Measurements from ENCODE around the gene HNRNPD. TPM values are rescaled to one million over a fixed set of nuclear protein-coding genes. Genes with fewer than 3 reads are reported as not detected.

Gene HNRNPD
- total and polyA plus RNA-seq, 5 donors from 2014 or later, result 193 to 270 (median 209) TPM

- Histone ChIP-seq H3K36me3 (ENCODE audit: control insufficient read depth, insufficient read depth, low read length) (peaks cover 30% of the 10 kb centered on the region), H3K27me3 (ENCODE audit: control insufficient read depth, insufficient read depth, low read length) (no peaks in the 10 kb centered on the region), H3K4me3 (ENCODE audit: low read depth, low read length) (peak overlapping the region; percentile 45), H3K27ac (ENCODE audit: insufficient read depth, low read length, poor library complexity, severe bottlenecking) (peak overlapping the region; percentile 49), H3K4me1 (ENCODE audit: control insufficient read depth, insufficient read depth, low read length, poor library complexity, severe bottlenecking) (peaks cover 88% of the 10 kb centered on the region), H3K9me3 (ENCODE audit: control insufficient read depth in 2 of 2, low read length in 2 of 2) (no peaks in the 10 kb centered on the region)
- ATAC-seq (ENCODE audit: low read depth in 2 of 2) (peak; percentile 50 to 53), DNase-seq (peak in 2 of 3 donors; percentile 32 to 50)
- Mint-ChIP-seq H3K27ac (peak overlapping the region in 2 of 3 donors; percentile 18 to 34), H3K4me3 (peak overlapping the region; percentile 23 to 78 (median 50)), H3K27me3 (no peaks in the 10 kb centered on the region), H3K9me3 (no peaks in the 10 kb centered on the region), H3K36me3 (peaks cover 44% of the 10 kb centered on the region), H3K4me1 (peaks cover 65 to 93% (median 75%) of the 10 kb centered on the region in 4 donors)
Measured at GRCh38 chr4:82360298-82361177, 13.3 kb downstream of the HNRNPD start.

GRCh38 chr4:82358847-82359246, 14.9 kb downstream of the HNRNPD start:
- Histone ChIP-seq H3K27ac (ENCODE audit: insufficient read depth, low read length, poor library complexity, severe bottlenecking) (peak overlapping the region; percentile 49), H3K4me1 (ENCODE audit: control insufficient read depth, insufficient read depth, low read length, poor library complexity, severe bottlenecking) (peaks cover 76% of the 10 kb centered on the region), H3K36me3 (ENCODE audit: control insufficient read depth, insufficient read depth, low read length) (peaks cover 47% of the 10 kb centered on the region), H3K27me3 (ENCODE audit: control insufficient read depth, insufficient read depth, low read length) (no peaks in the 10 kb centered on the region), H3K9me3 (ENCODE audit: control insufficient read depth in 2 of 2, low read length in 2 of 2) (no peaks in the 10 kb centered on the region), H3K4me3 (ENCODE audit: low read depth, low read length) (peak overlapping the region; percentile 45)
- ATAC-seq (ENCODE audit: low read depth in 2 of 2), result no peak
- Mint-ChIP-seq H3K36me3 (peaks cover 43% of the 10 kb centered on the region), H3K4me1 (peaks cover 59 to 88% (median 70%) of the 10 kb centered on the region in 4 donors), H3K4me3 (peak overlapping the region in 1 of 4 donors; percentile 15), H3K9me3 (no peaks in the 10 kb centered on the region), H3K27me3 (no peaks in the 10 kb centered on the region), H3K27ac (no peak overlapping the region)
- no peak for DNase-seq

- ATAC-seq (ENCODE audit: low read depth in 2 of 2), result no peak
- peaks cover 50 to 88% (median 71%) of the 10 kb centered on the region in 4 donors for H3K4me1 Mint-ChIP-seq
- peak overlapping the region; percentile 70 to 78 (median 76) for H3K27ac Mint-ChIP-seq
- Histone ChIP-seq H3K27me3 (ENCODE audit: control insufficient read depth, insufficient read depth, low read length) (no peaks in the 10 kb centered on the region), H3K4me3 (ENCODE audit: low read depth, low read length) (peak overlapping the region; percentile 23), H3K36me3 (ENCODE audit: control insufficient read depth, insufficient read depth, low read length) (peaks cover 59% of the 10 kb centered on the region), H3K9me3 (ENCODE audit: control insufficient read depth in 2 of 2, low read length in 2 of 2) (no peaks in the 10 kb centered on the region), H3K27ac (ENCODE audit: insufficient read depth, low read length, poor library complexity, severe bottlenecking) (peak overlapping the region; percentile 49), H3K4me1 (ENCODE audit: control insufficient read depth, insufficient read depth, low read length, poor library complexity, severe bottlenecking) (peaks cover 65% of the 10 kb centered on the region)
- H3K9me3 Mint-ChIP-seq, result no peaks in the 10 kb centered on the region
- H3K27me3 Mint-ChIP-seq, result no peaks in the 10 kb centered on the region
- peak in 1 of 3 donors; percentile 22 for DNase-seq
- peaks cover 41% of the 10 kb centered on the region for H3K36me3 Mint-ChIP-seq
- peak overlapping the region; percentile 12 to 48 (median 28) for H3K4me3 Mint-ChIP-seq
Measured at GRCh38 chr4:82357640-82358039, 16.2 kb downstream of the HNRNPD start.

- no peak overlapping the region for H3K4me3 ChIP-seq (ENCODE audit: low read depth, low read length)
- no peak overlapping the region for H3K4me3 Mint-ChIP-seq
- no peaks in the 10 kb centered on the region for H3K9me3 ChIP-seq (ENCODE audit: control insufficient read depth in 2 of 2, low read length in 2 of 2)
- DNase-seq, result no peak
- H3K27me3 ChIP-seq (ENCODE audit: control insufficient read depth, insufficient read depth, low read length), result no peaks in the 10 kb centered on the region
- H3K36me3 ChIP-seq (ENCODE audit: control insufficient read depth, insufficient read depth, low read length), result peaks cover 81% of the 10 kb centered on the region
- H3K27ac ChIP-seq (ENCODE audit: insufficient read depth, low read length, poor library complexity, severe bottlenecking), result peak overlapping the region; percentile 19
- H3K27ac Mint-ChIP-seq, result peak overlapping the region in 1 of 3 donors; percentile 38
- peaks cover 39% of the 10 kb centered on the region for H3K4me1 ChIP-seq (ENCODE audit: control insufficient read depth, insufficient read depth, low read length, poor library complexity, severe bottlenecking)
- H3K9me3 Mint-ChIP-seq, result no peaks in the 10 kb centered on the region
- no peaks in the 10 kb centered on the region for H3K27me3 Mint-ChIP-seq
- H3K4me1 Mint-ChIP-seq, result peaks cover 32 to 75% (median 59%) of the 10 kb centered on the region in 4 donors
- no peak for ATAC-seq (ENCODE audit: low read depth in 2 of 2)
- H3K36me3 Mint-ChIP-seq, result peaks cover 49% of the 10 kb centered on the region
Measured at GRCh38 chr4:82354788-82355187, 19.0 kb downstream of the HNRNPD start.

- Histone ChIP-seq H3K27me3 (ENCODE audit: control insufficient read depth, insufficient read depth, low read length) (no peaks in the 10 kb centered on the region), H3K4me1 (ENCODE audit: control insufficient read depth, insufficient read depth, low read length, poor library complexity, severe bottlenecking) (peaks cover 21% of the 10 kb centered on the region), H3K36me3 (ENCODE audit: control insufficient read depth, insufficient read depth, low read length) (peaks cover 76% of the 10 kb centered on the region), H3K27ac (ENCODE audit: insufficient read depth, low read length, poor library complexity, severe bottlenecking) (peak overlapping the region; percentile 55), H3K9me3 (ENCODE audit: control insufficient read depth in 2 of 2, low read length in 2 of 2) (no peaks in the 10 kb centered on the region), H3K4me3 (ENCODE audit: low read depth, low read length) (no peak overlapping the region)
- peak in 1 of 3 donors; percentile 20 for DNase-seq
- peaks cover 43% of the 10 kb centered on the region for H3K36me3 Mint-ChIP-seq
- H3K4me3 Mint-ChIP-seq, result peak overlapping the region in 1 of 4 donors; percentile 76
- peaks cover 23 to 65% (median 47%) of the 10 kb centered on the region in 4 donors for H3K4me1 Mint-ChIP-seq
- no peaks in the 10 kb centered on the region for H3K9me3 Mint-ChIP-seq
- no peaks in the 10 kb centered on the region for H3K27me3 Mint-ChIP-seq
- no peak for ATAC-seq (ENCODE audit: low read depth in 2 of 2)
- H3K27ac Mint-ChIP-seq, result peak overlapping the region; percentile 25 to 83 (median 75)
Measured at GRCh38 chr4:82352825-82353366, 20.9 kb downstream of the HNRNPD start.

GRCh38 chr4:82352118-82352824, 21.5 kb downstream of the HNRNPD start:
- peaks cover 75% of the 10 kb centered on the region for H3K36me3 ChIP-seq (ENCODE audit: control insufficient read depth, insufficient read depth, low read length)
- H3K36me3 Mint-ChIP-seq, result peaks cover 38% of the 10 kb centered on the region
- H3K9me3 ChIP-seq (ENCODE audit: control insufficient read depth in 2 of 2, low read length in 2 of 2), result no peaks in the 10 kb centered on the region
- H3K27ac ChIP-seq (ENCODE audit: insufficient read depth, low read length, poor library complexity, severe bottlenecking), result peak overlapping the region; percentile 55
- H3K27me3 Mint-ChIP-seq, result no peaks in the 10 kb centered on the region
- H3K4me3 ChIP-seq (ENCODE audit: low read depth, low read length), result no peak overlapping the region
- no peaks in the 10 kb centered on the region for H3K27me3 ChIP-seq (ENCODE audit: control insufficient read depth, insufficient read depth, low read length)
- H3K4me3 Mint-ChIP-seq, result no peak overlapping the region
- H3K27ac Mint-ChIP-seq, result peak overlapping the region in 2 of 3 donors; percentile 53 to 75
- no peak for DNase-seq
- ATAC-seq (ENCODE audit: low read depth in 2 of 2), result no peak
- peaks cover 15% of the 10 kb centered on the region for H3K4me1 ChIP-seq (ENCODE audit: control insufficient read depth, insufficient read depth, low read length, poor library complexity, severe bottlenecking)
- peaks cover 16 to 59% (median 42%) of the 10 kb centered on the region in 4 donors for H3K4me1 Mint-ChIP-seq
- H3K9me3 Mint-ChIP-seq, result no peaks in the 10 kb centered on the region

GRCh38 chr4:82346126-82346525, 27.7 kb downstream of the HNRNPD start:
- Histone ChIP-seq H3K4me1 (ENCODE audit: control insufficient read depth, insufficient read depth, low read length, poor library complexity, severe bottlenecking) (no peaks in the 10 kb centered on the region), H3K27me3 (ENCODE audit: control insufficient read depth, insufficient read depth, low read length) (no peaks in the 10 kb centered on the region), H3K36me3 (ENCODE audit: control insufficient read depth, insufficient read depth, low read length) (peaks cover 17% of the 10 kb centered on the region), H3K4me3 (ENCODE audit: low read depth, low read length) (no peak overlapping the region), H3K27ac (ENCODE audit: insufficient read depth, low read length, poor library complexity, severe bottlenecking) (no peak overlapping the region), H3K9me3 (ENCODE audit: control insufficient read depth in 2 of 2, low read length in 2 of 2) (no peaks in the 10 kb centered on the region)
- DNase-seq, result no peak
- no peaks in the 10 kb centered on the region for H3K27me3 Mint-ChIP-seq
- no peaks in the 10 kb centered on the region for H3K9me3 Mint-ChIP-seq
- peak overlapping the region in 1 of 3 donors; percentile 45 for H3K27ac Mint-ChIP-seq
- no peak for ATAC-seq (ENCODE audit: low read depth in 2 of 2)
- peaks cover 10% of the 10 kb centered on the region for H3K36me3 Mint-ChIP-seq
- peaks cover 8 to 19% (median 12%) of the 10 kb centered on the region in 4 donors for H3K4me1 Mint-ChIP-seq
- H3K4me3 Mint-ChIP-seq, result no peak overlapping the region

Data from CD4-positive, CD25-positive, alpha-beta regulatory T cell (primary cell).